Measurements from ENCODE around the gene GNGT2.

- TF ChIP-seq CTCF (IDR thresholded peaks at IDR 0.05; ENCODE audit: poor library complexity, severe bottlenecking) (no peak), RAD21 (conservative IDR thresholded peaks at IDR 0.05) (no peak), EP300 (conservative IDR thresholded peaks at IDR 0.05; ENCODE audit: poor library complexity, severe bottlenecking) (no peak), REST (IDR thresholded peaks at IDR 0.05; ENCODE audit: borderline replicate concordance) (no peak), EZH2 (IDR thresholded peaks at IDR 0.05; ENCODE audit: borderline replicate concordance, insufficient read depth, low read length, poor library complexity, severe bottlenecking) (no peak)
These were observed 15.3 kb upstream of the GNGT2 start for GRCh38 chr17:49225554-49226236.

Data from neural cell (in vitro differentiated cells).